ENCODE measurements around the gene ENTPD1.
A peak's percentile ranks its signal among the peaks of the same experiment; 100 is the strongest.
"Not testable (repeated sequence)": the region's sequence is repeated elsewhere in the genome, so short reads cannot be mapped to it uniquely, and the experiment has no call there.

Gene ENTPD1

GRCh38 chr10:95759233-95759826 is 3.4 kb downstream of the ENTPD1 start:
- no peak for TF ChIP-seq CTCF (IDR thresholded peaks at IDR 0.05; ENCODE audit: low read depth, low read length, missing control alignments)
- H3K4me3 ChIP-seq (ENCODE audit: low read depth, low read length): peak overlapping the region; percentile 44
- no peak for DNase-seq (ENCODE audit: low read depth)

- TF ChIP-seq CTCF (IDR thresholded peaks at IDR 0.05; ENCODE audit: low read depth, low read length, missing control alignments): no peak
- peak overlapping the region; percentile 51 for H3K4me3 ChIP-seq (ENCODE audit: low read depth, low read length)
These were observed 6.1 kb downstream of the ENTPD1 start for GRCh38 chr10:95761939-95762492.

GRCh38 chr10:95767884-95768556 is 12.1 kb downstream of the ENTPD1 start:
- no peak overlapping the region for H3K4me3 ChIP-seq (ENCODE audit: low read depth, low read length)
- no peak for TF ChIP-seq CTCF (IDR thresholded peaks at IDR 0.05; ENCODE audit: low read depth, low read length, missing control alignments)
- no peak for DNase-seq (ENCODE audit: low read depth)

More at GRCh38 chr10:95761939-95762492, 6.1 kb downstream of the ENTPD1 start:
- DNase-seq (ENCODE audit: low read depth): no peak

GRCh38 chr10:95770084-95770720 is 14.2 kb downstream of the ENTPD1 start:
- no peak for DNase-seq (ENCODE audit: low read depth)
- TF ChIP-seq CTCF (IDR thresholded peaks at IDR 0.05; ENCODE audit: low read depth, low read length, missing control alignments): no peak
- H3K4me3 ChIP-seq (ENCODE audit: low read depth, low read length): no peak overlapping the region

GRCh38 chr10:95773454-95773853 is 17.5 kb downstream of the ENTPD1 start:
- H3K4me3 ChIP-seq (ENCODE audit: low read depth, low read length); DNase-seq (ENCODE audit: low read depth): not testable (repeated sequence)

GRCh38 chr10:95777638-95778037 is 21.7 kb downstream of the ENTPD1 start:
- H3K4me3 ChIP-seq (ENCODE audit: low read depth, low read length); DNase-seq (ENCODE audit: low read depth): not testable (repeated sequence)

GRCh38 chr10:95782318-95782717 is 26.4 kb downstream of the ENTPD1 start:
- no peak for TF ChIP-seq CTCF (IDR thresholded peaks at IDR 0.05; ENCODE audit: low read depth, low read length, missing control alignments)
- no peak overlapping the region for H3K4me3 ChIP-seq (ENCODE audit: low read depth, low read length)
- DNase-seq (ENCODE audit: low read depth): no peak
